ENCODE measurements around the gene DNAJC11.

DNAJC11 gene

GRCh38 chr1:6738987-6739676 is 37.5 kb upstream of the DNAJC11 start:
- H3K27me3 ChIP-seq: no peaks in the 10 kb centered on the region
- H3K36me3 ChIP-seq: no peaks in the 10 kb centered on the region
- H3K27ac ChIP-seq: no peak overlapping the region
- no peak overlapping the region for H3K4me3 ChIP-seq
- peaks cover 0 to 15% (median 12%) of the 10 kb centered on the region in 4 donors for H3K4me1 ChIP-seq
- intact Hi-C loops (cut with DNase I; ENCODE audit: low total_unique reads): no loop called here
- H3K9me3 ChIP-seq: no peaks in the 10 kb centered on the region
- no peak for TF ChIP-seq CTCF (IDR thresholded peaks at IDR 0.05)
- no peak for DNase-seq

GRCh38 chr1:6732942-6733341 is 31.3 kb upstream of the DNAJC11 start:
- TF ChIP-seq CTCF (IDR thresholded peaks at IDR 0.05): no peak
- Histone ChIP-seq H3K36me3 (no peaks in the 10 kb centered on the region), H3K4me1 (peaks cover 0 to under 1% (median 0%) of the 10 kb centered on the region in 4 donors), H3K9me3 (no peaks in the 10 kb centered on the region), H3K4me3 (no peak overlapping the region), H3K27ac (no peak overlapping the region), H3K27me3 (no peaks in the 10 kb centered on the region)
- no peak for DNase-seq
- intact Hi-C loops (cut with DNase I; ENCODE audit: low total_unique reads): no loop called here

- no peaks in the 10 kb centered on the region for H3K36me3 ChIP-seq
- no peaks in the 10 kb centered on the region for H3K27me3 ChIP-seq
- intact Hi-C loops (cut with DNase I; ENCODE audit: low total_unique reads): no loop called here
- H3K4me3 ChIP-seq: no peak overlapping the region
- no peak for TF ChIP-seq CTCF (IDR thresholded peaks at IDR 0.05)
- DNase-seq: no peak
- peaks cover 0 to 11% (median 0%) of the 10 kb centered on the region in 4 donors for H3K4me1 ChIP-seq
- no peaks in the 10 kb centered on the region for H3K9me3 ChIP-seq
- no peak overlapping the region for H3K27ac ChIP-seq
These were observed 30.3 kb upstream of the DNAJC11 start for GRCh38 chr1:6731905-6732304.

- TF ChIP-seq CTCF (IDR thresholded peaks at IDR 0.05): no peak
- Histone ChIP-seq H3K9me3 (no peaks in the 10 kb centered on the region), H3K4me1 (peaks cover 0 to 13% (median 0%) of the 10 kb centered on the region in 4 donors), H3K36me3 (no peaks in the 10 kb centered on the region), H3K27ac (no peak overlapping the region), H3K27me3 (no peaks in the 10 kb centered on the region), H3K4me3 (no peak overlapping the region)
- DNase-seq: no peak
- intact Hi-C loops (cut with DNase I; ENCODE audit: low total_unique reads): no loop called here
These were observed 29.3 kb upstream of the DNAJC11 start for GRCh38 chr1:6730880-6731279.

GRCh38 chr1:6730473-6730872 is 28.9 kb upstream of the DNAJC11 start:
- no peak for TF ChIP-seq CTCF (IDR thresholded peaks at IDR 0.05)
- no peak overlapping the region for H3K27ac ChIP-seq
- no peaks in the 10 kb centered on the region for H3K27me3 ChIP-seq
- H3K4me1 ChIP-seq: peaks cover 0 to 13% (median 0%) of the 10 kb centered on the region in 4 donors
- H3K36me3 ChIP-seq: no peaks in the 10 kb centered on the region
- no peaks in the 10 kb centered on the region for H3K9me3 ChIP-seq
- intact Hi-C loops (cut with DNase I; ENCODE audit: low total_unique reads): no loop called here
- no peak overlapping the region for H3K4me3 ChIP-seq
- DNase-seq: no peak

Measured in tibial artery (tissue), 4 donors.